Esophagus squamous epithelium (tissue), 5 donors: ENCODE results near the gene ARID5B. TPM values are rescaled to one million over a fixed set of nuclear protein-coding genes. Genes with fewer than 3 reads are reported as not detected.

Experiments used
- DNase-seq: peaks from one replicate; lab custom pipeline; 2025; lab: John Stamatoyannopoulos, UW
- H3K27ac ChIP-seq, 4 donors: fragments of 200-600 bp; sonication (generic); one replicate each; pipeline ENCODE4 v1.5.1; 2016 to 2019; ENCODE audit warnings: mild to moderate bottlenecking in 1 of 4
- H3K27me3 ChIP-seq, 4 donors: fragments of 200-600 bp; sonication (generic); 1 replicate in 3 of 4; 2 replicates in 1 of 4; pipeline versions ENCODE4 v1.5.1 to v1.6.0; 2017 to 2021; ENCODE audit warnings: antibody characterized with exemption in 1 of 4
- H3K36me3 ChIP-seq, 3 donors: fragments of 200-600 bp; sonication (generic); one replicate each; pipeline ENCODE4 v1.5.1; 2016 to 2019
- H3K4me1 ChIP-seq, 3 donors: fragments of 200-600 bp; sonication (generic); one replicate each; pipeline ENCODE4 v1.5.1; 2017 to 2019
- H3K4me3 ChIP-seq, 4 donors: fragments of 200-600 bp; sonication (generic); 1 replicate in 3 of 4; 2 replicates in 1 of 4; pipeline ENCODE4 v1.5.1; 2016 to 2019; ENCODE audit warnings: mild to moderate bottlenecking in 2 of 4, moderate library complexity in 1 of 4
- H3K9me3 ChIP-seq, 3 donors: fragments of 200-600 bp; sonication (generic); one replicate each; pipeline ENCODE4 v1.5.1; 2016 to 2019
- CTCF ChIP-seq, 6 experiments: fragments of 450-650 bp in 4 of 6; fragments of 200-600 bp in 2 of 6; sonication (generic) in 2 of 6; IDR thresholded peaks; one replicate each; pipeline ENCODE4 v1.5.1; 2016 to 2019; ENCODE audit warnings: antibody characterized with exemption in 6 of 6, mild to moderate bottlenecking in 4 of 6, moderate library complexity in 4 of 6
- POLR2A ChIP-seq, 4 donors: fragments of 450-650 bp; IDR thresholded peaks; one replicate each; pipeline ENCODE4 v1.6.1; 2017; ENCODE audit warnings: antibody characterized with exemption in 4 of 4, mild to moderate bottlenecking in 4 of 4, moderate library complexity in 3 of 4
- WGBS, 2 donors: methylation state at CpG; one replicate each; pipeline ENCODE4 v1.1.5; 2018; 5-methylcytosine and 5-hydroxymethylcytosine counted together
- intact Hi-C: fragments of 100-400 bp; cut with DNase I; formaldehyde crosslinking; loops from one replicate; pipeline ENCODE4 v1.15.0; 2022
- total RNA-seq, 4 donors: library from RNA; depleted of rRNA; stranded (reverse); fragments of >200 nt; gene quantifications; one replicate each; pipeline ENCODE4 v1.1.0, GENCODE V29; 2016
- donor health status: DM: yes; HTN: yes; CAD: no.

ARID5B gene
- total RNA-seq, 4 donors from 2014 or later = 18.0 to 38.1 (median 30.2) TPM

- peak overlapping the region; percentile 42 to 79 (median 76) for H3K27ac ChIP-seq
- no peaks in the 10 kb centered on the region for H3K27me3 ChIP-seq
- intact Hi-C loops = no loop called here
- H3K4me3 ChIP-seq = no peak overlapping the region
- H3K36me3 ChIP-seq = peaks cover 0 to 64% (median 0%) of the 10 kb centered on the region in 3 donors
- 61 to 63% methylated on average over 3 of the region's 3 CpGs for WGBS, 2 donors
- DNase-seq = no peak
- no peak for TF ChIP-seq CTCF (IDR thresholded peaks at IDR 0.05)
- no peak for TF ChIP-seq POLR2A (IDR thresholded peaks at IDR 0.05)
- peaks cover 18 to 65% (median 28%) of the 10 kb centered on the region in 3 donors for H3K4me1 ChIP-seq
- no peaks in the 10 kb centered on the region for H3K9me3 ChIP-seq
Measured at GRCh38 chr10:62063795-62064472, 162.4 kb downstream of the ARID5B start.

GRCh38 chr10:62067560-62067959, 166.1 kb downstream of the ARID5B start:
- 100% methylated on average over 1 of the region's 1 CpG for WGBS, 2 donors
- peaks cover 22 to 67% (median 47%) of the 10 kb centered on the region in 3 donors for H3K4me1 ChIP-seq
- intact Hi-C loops = no loop called here
- no peaks in the 10 kb centered on the region for H3K9me3 ChIP-seq
- H3K27me3 ChIP-seq = no peaks in the 10 kb centered on the region
- H3K4me3 ChIP-seq = no peak overlapping the region
- H3K27ac ChIP-seq = peak overlapping the region; percentile 37 to 80 (median 68)
- peaks cover 0 to 63% (median 8%) of the 10 kb centered on the region in 3 donors for H3K36me3 ChIP-seq
- TF ChIP-seq POLR2A (IDR thresholded peaks at IDR 0.05) (no peak), CTCF (IDR thresholded peaks at IDR 0.05) (no peak)
- DNase-seq = no peak

- WGBS, 2 donors = 39 to 53% methylated on average over 7 of the region's 7 CpGs
- Histone ChIP-seq H3K27ac (peak overlapping the region in 3 of 4 donors; percentile 37 to 80 (median 66)), H3K4me3 (no peak overlapping the region), H3K27me3 (no peaks in the 10 kb centered on the region), H3K9me3 (no peaks in the 10 kb centered on the region), H3K4me1 (peaks cover 27 to 68% (median 49%) of the 10 kb centered on the region in 3 donors), H3K36me3 (peaks cover 0 to 68% (median 9%) of the 10 kb centered on the region in 3 donors)
- DNase-seq = no peak
- TF ChIP-seq POLR2A (IDR thresholded peaks at IDR 0.05) (no peak), CTCF (IDR thresholded peaks at IDR 0.05) (no peak)
- intact Hi-C loops = no loop called here
Measured at GRCh38 chr10:62068464-62068863, 167.0 kb downstream of the ARID5B start.

GRCh38 chr10:62069452-62070178, 168.1 kb downstream of the ARID5B start:
- 86 to 89% methylated on average over 8 of the region's 8 CpGs for WGBS, 2 donors
- Histone ChIP-seq H3K4me3 (no peak overlapping the region), H3K9me3 (no peaks in the 10 kb centered on the region), H3K27me3 (no peaks in the 10 kb centered on the region), H3K36me3 (peaks cover 0 to 73% (median 9%) of the 10 kb centered on the region in 3 donors), H3K4me1 (peaks cover 20 to 68% (median 58%) of the 10 kb centered on the region in 3 donors), H3K27ac (peak overlapping the region; percentile 37 to 80 (median 58))
- intact Hi-C loops = no loop called here
- no peak for TF ChIP-seq CTCF (IDR thresholded peaks at IDR 0.05)
- TF ChIP-seq POLR2A (IDR thresholded peaks at IDR 0.05) = no peak
- DNase-seq = no peak

DNA sequence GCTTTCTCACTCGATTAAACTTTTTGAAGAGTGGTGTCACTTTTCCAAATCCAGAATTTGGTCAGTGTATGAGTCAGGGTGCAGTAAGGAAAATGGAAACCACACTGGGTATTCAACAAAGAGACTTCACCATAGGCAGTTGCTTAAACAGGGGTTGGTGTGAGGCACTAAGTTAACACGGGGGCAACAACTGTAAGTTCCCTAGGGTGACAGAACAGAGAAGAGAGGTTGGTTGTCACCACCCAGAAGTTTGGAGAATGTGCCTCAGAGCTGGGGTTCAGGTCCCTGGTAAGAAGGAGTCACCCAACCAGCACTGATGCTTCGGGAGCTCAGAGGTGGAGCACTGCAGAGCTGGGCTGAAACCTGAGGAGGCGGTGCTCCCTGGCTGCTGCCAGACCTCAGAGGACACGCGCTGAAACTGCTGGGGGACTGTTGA, 170.4 kb downstream of the ARID5B start:
- Histone ChIP-seq H3K9me3 (no peaks in the 10 kb centered on the region), H3K36me3 (peaks cover 0 to 68% (median 9%) of the 10 kb centered on the region in 3 donors), H3K4me1 (peaks cover 25 to 88% (median 77%) of the 10 kb centered on the region in 3 donors), H3K27me3 (no peaks in the 10 kb centered on the region), H3K4me3 (no peak overlapping the region), H3K27ac (peak overlapping the region in 3 of 4 donors; percentile 18 to 51 (median 40))
- WGBS, 2 donors = 78 to 83% methylated on average over 3 to 5 of the region's 6 CpGs
- intact Hi-C loops = no loop called here
- no peak for DNase-seq
- TF ChIP-seq POLR2A (IDR thresholded peaks at IDR 0.05) = no peak
- TF ChIP-seq CTCF (IDR thresholded peaks at IDR 0.05) = no peak
